HG03457 (cell line): ENCODE results near the gene PGM3.
"Not testable (repeated sequence)": the region's sequence is repeated elsewhere in the genome, so short reads cannot be mapped to it uniquely, and the experiment has no call there.

ENCODE experiments used
- ATAC-seq: cut with Tn5 transposase; IDR thresholded peaks from one replicate; pipeline ENCODE4 v1.9.1; 2021; ENCODE audit warnings: moderate number of reproducible peaks; ENCODE audit not compliant: unreplicated experiment

The PGM3 gene, protein sequence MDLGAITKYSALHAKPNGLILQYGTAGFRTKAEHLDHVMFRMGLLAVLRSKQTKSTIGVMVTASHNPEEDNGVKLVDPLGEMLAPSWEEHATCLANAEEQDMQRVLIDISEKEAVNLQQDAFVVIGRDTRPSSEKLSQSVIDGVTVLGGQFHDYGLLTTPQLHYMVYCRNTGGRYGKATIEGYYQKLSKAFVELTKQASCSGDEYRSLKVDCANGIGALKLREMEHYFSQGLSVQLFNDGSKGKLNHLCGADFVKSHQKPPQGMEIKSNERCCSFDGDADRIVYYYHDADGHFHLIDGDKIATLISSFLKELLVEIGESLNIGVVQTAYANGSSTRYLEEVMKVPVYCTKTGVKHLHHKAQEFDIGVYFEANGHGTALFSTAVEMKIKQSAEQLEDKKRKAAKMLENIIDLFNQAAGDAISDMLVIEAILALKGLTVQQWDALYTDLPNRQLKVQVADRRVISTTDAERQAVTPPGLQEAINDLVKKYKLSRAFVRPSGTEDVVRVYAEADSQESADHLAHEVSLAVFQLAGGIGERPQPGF

DNA sequence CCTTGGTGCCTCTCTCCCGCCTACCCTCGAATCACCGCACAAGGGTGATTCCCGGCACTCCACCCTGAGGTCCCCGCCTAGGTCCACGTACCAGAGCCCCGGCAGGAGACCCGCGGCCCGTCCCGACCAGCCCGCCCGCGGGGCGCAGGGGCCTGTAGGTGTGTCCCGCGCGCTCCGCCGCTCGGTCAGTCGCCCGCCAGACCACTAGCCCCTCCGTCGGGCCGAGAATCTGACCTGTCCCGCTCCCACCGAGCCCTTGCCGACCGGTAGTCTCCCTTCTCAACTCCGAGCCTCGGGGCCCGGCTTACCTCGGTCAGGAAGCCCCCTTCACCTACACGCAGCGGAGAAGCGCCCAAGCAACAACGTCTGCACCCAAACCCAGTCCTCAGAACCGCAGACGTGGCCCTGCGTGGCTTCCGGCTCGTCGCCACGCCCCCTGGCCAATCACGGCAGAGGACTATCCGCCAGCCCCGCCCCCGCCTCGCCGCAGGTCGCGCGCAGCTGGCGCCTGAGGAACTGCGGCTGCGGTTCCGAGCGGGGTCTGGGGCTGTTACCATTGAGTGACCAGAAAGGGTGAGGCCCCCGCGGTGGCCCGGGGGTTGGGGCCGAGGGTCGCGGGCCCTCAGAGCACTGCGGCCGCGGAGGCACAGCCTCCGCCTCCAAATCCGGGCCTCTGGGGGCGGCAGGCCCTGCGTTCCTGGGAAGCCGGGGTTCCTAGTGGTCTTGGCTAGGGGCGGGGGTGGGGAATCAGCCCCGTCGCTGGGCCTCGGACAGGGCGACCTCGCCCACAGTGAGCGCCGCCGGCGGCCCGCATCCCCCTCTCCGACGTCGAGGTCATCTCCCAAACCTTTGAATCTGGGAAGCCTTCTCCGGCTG is at the start of gene PGM3, which contains the start of gene RWDD2A:
TSS of gene PGM3 (minus strand) at position 395 of the 876 bp plus-strand sequence. CDS start 2,253 bp downstream, outside the sequence.
TSS of gene RWDD2A (plus strand) at position 487 of the 876 bp plus-strand sequence. CDS start 1,095 bp downstream, outside the sequence.
- ATAC-seq = peak; percentile 96

GRCh38 chr6:83231146-83231545 is 38.1 kb upstream of the PGM3 start:
- no peak for ATAC-seq

DNA sequence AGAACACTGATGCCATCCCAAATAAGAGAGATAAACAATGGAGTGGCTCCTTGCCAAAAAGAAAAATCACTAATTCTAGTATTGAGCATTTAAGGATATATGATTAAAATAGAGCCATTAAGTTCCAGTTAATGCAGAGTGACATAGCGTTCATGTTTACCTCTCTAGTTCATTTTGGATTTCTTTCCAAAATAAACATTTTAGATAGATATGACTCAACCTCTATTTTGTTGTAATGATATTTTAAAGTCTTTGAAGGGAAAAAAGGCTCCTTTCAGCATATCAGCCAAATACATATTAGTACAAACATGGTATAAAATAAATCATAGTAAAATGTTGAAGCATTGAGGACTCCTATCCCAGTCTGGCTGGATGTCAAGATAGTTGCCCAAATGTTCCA is 33.5 kb upstream of the PGM3 start:
- no peak for ATAC-seq

DNA sequence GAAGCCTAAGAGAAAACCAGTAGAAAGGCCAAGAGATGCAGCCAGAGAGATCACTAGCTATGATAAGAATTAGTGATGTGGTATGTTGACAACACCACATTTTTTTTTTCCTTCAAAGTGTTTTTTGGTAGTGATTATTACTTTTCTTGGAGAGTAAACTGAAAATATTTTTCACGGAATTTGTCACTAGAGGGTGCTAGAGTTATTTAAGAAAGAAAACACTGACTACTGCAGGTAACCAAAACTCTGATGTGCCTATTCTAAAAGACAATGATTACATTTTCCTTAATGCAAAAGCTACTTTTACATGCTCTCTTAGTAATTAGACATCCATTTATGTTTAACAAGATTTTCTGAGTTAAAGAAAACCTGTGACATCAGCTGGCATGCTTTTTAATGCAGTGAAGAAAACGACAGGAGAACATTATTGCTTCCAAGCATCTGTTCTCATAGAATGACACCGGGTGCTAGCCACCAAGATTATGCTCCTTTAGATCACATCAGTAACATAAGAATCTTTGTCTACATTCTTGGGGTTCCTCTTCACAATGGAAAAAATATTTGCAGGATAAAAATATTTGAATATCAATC is 28.9 kb upstream of the PGM3 start:
- no peak for ATAC-seq

DNA sequence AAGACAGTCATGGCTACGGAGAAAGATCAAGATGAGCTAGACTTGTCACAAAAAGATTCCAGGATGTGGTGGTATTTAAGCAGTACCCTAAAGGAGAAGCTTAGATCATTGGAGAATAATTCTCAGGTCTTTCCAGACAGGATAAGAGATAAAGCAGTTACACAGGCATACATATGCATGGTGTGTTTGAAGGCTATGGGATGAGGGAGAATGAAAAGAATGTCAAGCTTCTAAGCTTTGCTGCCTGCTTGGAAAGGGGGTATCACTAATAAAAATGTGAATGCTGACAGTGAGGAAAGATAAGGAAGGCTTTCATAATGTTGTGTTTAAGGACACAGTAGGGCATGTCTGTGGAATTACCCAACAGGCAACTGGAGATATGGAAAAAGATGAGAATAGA is 28.2 kb upstream of the PGM3 start:
- ATAC-seq = no peak

GRCh38 chr6:83220121-83220520 is 27.1 kb upstream of the PGM3 start:
- no peak for ATAC-seq

GRCh38 chr6:83218646-83219045 is 25.6 kb upstream of the PGM3 start:
- ATAC-seq = no peak

DNA sequence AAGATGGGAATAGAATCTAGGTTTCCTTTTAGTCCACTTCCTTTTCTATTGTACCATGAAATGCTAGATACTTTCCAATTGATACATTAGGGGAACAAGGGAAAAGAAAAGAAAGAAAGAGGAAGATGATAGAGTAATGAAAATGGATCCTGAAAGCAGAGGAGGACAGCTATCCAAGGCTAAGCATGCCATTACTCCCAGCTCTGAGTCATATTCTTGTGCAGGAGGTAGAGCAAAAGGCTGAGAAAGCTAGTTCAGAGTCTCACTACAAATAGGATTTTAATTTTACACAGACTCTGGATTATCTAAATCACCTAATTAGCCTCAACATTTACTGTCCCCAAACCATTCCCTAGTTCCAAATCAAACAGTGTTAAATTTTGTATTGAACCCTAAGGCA is 23.7 kb upstream of the PGM3 start:
- no peak for ATAC-seq

DNA sequence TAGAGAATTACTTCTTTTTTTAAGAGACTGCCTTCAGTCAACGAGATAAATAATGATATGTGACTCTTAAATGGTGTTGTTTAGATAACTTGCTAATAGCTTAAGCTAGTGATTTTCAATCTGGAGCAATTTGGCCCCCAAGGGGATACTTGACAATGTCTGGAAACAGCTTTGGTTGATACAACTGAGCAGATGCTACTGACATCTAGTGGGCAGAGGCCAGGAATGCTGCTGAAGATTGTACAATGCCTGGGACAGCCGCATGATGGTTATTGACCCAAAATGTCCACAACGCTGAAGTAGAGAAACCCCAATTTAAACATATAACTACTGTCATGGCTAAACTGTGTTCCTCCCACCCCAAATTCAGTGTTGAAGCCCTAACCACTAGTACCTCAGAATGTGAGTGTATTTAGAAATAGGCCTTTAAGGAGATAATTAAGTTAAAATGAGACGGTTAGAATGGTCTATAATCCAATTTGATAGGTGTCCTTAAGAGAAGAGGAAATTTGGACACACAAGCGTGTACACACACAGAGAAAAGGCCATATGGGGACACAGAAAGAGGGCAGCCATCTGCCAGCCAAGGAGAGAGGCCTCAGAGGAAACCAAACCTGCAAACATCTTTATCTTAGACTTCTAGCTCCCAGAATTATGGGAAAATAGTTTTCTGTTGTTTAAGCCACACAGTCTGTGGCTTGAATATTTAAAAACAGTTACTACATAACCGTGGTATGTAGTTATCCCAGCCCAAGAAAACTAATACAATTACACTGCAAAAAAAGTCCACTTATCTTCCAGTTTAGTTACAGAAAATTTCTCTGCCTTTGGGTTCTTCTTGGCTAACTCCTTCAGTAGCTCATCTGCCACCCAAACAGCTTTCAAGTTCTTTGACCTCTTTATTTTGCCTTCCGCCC is 22.3 kb upstream of the PGM3 start:
- ATAC-seq = peak; percentile 100

GRCh38 chr6:83202031-83202430 is 9.0 kb upstream of the PGM3 start:
- ATAC-seq = no peak

- no peak for ATAC-seq
Measured at GRCh38 chr6:83199863-83200225, 6.8 kb upstream of the PGM3 start.

DNA sequence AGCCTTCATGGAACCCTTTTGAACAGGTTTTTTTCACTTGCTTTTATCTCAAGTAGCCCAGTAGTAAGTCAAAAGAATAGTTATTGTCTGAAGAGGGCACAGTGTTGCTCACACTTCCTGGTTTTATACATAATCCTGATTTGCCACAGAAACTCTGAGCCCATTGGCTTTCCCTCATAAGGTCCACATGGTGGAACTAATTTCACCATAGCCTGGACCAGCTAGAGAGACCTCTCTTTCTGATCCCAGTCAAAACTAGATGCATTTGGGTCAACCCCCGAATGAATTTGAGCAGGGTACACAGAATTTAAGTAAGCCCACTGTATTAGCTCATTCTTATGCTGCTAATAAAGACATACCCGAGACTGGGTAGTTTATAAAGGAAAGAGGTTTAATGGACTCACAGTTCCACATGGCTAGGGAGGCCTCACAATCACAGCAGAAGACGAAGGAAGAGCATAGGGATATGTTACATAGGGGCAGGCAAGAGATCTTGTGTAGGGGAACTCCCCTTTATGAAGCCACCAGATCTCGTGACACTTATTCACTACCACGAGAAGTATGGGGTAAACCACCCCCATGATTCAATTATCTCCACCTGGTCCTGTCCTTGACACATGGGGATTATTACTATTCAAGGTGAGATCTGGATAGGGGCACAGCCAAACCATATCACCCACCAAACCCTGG is 6.3 kb upstream of the PGM3 start:
- ATAC-seq = no peak

GRCh38 chr6:83198486-83199172 is 5.6 kb upstream of the PGM3 start:
- ATAC-seq = no peak

GRCh38 chr6:83193747-83194566 is 892 bp upstream of the PGM3 start:
- no peak for ATAC-seq

DNA sequence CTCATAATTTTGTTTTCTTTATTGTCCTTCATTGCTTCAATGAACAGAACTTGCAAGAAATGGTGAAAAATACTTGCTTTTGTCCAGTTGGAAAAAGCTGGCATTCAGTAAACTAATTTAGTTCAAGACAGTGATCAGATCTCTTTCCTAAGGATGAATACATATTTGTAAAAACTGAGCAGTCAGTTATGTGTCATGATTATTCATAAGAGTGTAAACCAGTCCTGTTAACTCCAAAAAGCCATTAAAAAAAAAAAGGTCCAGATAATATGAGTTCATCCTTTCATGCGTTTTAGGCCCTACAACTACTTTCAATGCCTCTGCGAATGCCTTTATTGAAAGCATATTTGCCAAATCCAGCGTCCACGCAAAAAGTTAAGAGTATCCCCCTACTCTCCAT is 609 bp downstream of the PGM3 start:
- no peak for ATAC-seq

GRCh38 chr6:83191974-83192373 is 1.1 kb downstream of the PGM3 start:
- not testable (repeated sequence) for ATAC-seq

GRCh38 chr6:83190626-83191025 is 2.4 kb downstream of the PGM3 start:
- ATAC-seq = no peak

DNA sequence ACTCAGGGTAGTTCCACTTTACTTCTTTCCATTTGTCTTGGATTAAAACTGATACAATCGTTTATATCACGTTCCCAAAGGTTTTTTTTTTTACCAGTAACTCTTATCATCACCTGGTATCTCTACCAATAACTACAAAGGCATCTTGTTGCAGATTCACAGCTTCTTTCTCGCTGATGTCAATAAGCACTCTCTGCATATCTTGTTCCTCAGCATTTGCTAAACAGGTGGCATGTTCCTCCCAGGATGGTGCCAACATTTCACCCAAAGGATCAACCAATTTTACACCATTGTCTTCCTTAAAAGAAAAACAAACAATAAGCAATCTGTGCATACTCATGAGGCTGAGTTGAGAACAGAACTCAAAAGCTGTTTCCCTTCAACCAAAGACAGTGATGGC is 4.6 kb downstream of the PGM3 start:
- ATAC-seq = no peak
